LNCAP (cell line): ENCODE data around the gene SPG7.

Source experiments
- CTCF ChIP-seq: fragments of 450-650 bp; IDR thresholded peaks from 2 replicates; pipeline ENCODE4 v1.5.1; 2017; ENCODE audit warnings: mild to moderate bottlenecking

Gene SPG7

GRCh38 chr16:89490439-89491237, 17.6 kb upstream of the SPG7 start, which contains the start of gene ANKRD11:
Gene ANKRD11, minus strand, starts transcription at chr16:89490561. Its CDS starts 173,542 bp downstream, at chr16:89317019.
- no peak for TF ChIP-seq CTCF

GRCh38 chr16:89491238-89491869, 16.8 kb upstream of the SPG7 start:
- no peak for TF ChIP-seq CTCF

GRCh38 chr16:89491974-89492687, 16.1 kb upstream of the SPG7 start:
- no peak for TF ChIP-seq CTCF

- no peak for TF ChIP-seq CTCF
These were observed 14.4 kb upstream of the SPG7 start for GRCh38 chr16:89493776-89494175.

GRCh38 chr16:89495121-89495520, 13.1 kb upstream of the SPG7 start:
- no peak for TF ChIP-seq CTCF

- TF ChIP-seq CTCF: no peak
These were observed 9.4 kb upstream of the SPG7 start for GRCh38 chr16:89498839-89499238.

GRCh38 chr16:89499767-89500166, 8.4 kb upstream of the SPG7 start:
- TF ChIP-seq CTCF: no peak
